Measurements from ENCODE around the gene DLX6.

Gene DLX6

DNA sequence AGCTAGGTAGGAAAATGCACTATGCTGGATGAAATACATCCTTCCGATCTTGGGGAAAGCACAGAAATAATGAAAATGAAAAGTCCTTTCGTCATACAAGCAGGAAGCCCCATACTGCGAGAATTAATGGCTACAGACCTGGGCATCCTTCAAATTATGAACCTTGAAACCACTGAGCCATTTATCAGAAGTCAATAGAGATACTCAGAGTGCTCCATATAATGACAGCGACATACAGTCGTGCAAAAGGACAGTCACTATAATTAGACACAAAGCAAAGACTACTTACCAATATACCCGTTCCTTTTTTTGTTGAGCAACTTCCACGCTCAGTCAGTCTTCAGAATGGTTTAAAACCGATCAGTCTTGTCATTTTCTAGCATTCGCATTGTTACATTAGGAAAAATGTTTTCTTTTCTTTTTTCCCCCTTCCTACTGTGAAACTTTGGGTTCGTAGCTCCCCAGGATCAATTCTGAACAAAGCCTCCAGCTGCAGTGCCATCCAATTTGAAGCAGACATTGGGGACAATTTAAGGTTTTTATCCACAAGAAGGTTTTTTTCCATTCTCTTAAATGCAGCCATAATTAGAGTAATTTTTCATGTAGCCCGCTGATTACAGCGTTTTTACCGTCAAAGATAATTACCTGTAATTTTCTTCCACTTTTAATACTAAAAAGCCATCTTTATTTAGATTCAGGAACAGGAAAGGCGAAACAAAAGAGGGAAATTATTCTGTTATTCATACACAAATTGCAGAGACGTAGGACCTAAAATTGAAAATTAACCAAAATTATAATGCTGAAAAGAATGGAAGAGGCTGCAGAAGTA lies 6.4 kb downstream of the DLX6 start:
- DNase-seq, result no peak

DNA sequence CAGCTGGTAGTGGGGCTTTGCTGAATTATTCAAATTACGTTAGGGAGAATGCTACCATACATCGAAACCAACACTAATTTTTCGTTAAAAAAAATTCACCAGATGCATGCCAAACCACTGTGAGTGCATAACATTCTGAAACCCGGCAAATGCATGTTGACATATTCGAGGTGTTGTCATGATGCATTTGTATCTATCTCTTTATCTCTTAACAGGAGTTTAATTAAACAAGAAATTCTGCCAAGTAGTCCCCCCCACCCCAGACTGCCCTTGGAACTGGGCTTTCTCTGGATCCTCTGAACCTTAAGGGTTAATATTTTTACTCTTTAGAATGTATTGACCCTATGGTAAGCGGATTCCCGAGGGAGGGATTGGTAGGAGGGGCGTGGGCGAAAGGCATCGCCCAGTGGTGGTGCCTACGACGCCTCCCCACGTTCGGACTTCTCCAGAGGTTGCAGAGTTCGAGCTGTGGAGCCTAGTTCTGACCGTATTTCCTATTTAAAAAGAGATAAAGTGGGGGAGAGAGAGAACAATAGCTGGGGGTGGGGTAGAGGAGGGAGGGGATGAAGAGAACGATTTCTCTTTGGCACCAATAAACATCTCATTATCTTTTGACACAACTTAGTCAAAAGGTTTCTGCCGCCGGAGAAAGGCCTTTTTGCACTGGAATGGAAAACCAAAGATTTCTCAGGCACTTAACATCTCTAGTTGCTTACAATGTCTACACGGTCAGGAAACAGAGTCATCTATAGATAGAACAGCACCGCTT lies 7.2 kb downstream of the DLX6 start:
- DNase-seq, result no peak

DNA sequence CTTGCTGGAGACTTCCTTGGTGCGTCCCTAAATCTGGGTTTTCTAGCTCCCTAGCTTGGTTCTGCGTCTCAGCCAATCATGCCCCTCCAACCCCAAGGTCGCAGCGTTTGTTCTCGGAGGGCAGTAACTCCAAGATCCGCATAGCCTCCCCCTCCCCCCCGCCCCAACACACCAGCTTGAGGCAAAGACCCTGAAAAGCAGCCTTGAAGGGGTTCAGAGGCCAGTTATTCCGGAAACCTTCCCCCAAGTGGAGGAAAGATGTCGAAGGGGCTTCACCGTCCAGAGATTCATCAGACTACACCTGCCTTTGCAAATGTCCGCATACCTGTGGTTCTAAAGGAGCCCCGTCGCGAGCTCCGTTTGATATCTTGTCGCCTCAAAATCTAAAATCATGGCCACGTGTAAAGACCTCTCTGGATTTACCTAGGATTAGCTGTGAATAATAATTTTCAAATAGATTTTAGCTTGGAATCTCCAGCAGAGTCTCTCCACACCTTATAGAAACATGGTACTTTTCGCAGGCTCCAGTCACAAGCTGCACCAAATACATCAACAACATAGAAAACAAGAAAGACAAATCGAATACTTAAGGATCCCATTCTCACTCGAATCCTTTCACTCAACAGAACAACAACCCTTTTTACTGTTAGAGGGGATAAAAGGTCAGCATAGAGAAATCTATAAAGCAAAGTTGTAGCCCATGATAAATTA lies 7.9 kb downstream of the DLX6 start:
- DNase-seq, result no peak

- DNase-seq, result no peak
Measured at GRCh38 chr7:97013845-97014134, 8.4 kb downstream of the DLX6 start.

DNA sequence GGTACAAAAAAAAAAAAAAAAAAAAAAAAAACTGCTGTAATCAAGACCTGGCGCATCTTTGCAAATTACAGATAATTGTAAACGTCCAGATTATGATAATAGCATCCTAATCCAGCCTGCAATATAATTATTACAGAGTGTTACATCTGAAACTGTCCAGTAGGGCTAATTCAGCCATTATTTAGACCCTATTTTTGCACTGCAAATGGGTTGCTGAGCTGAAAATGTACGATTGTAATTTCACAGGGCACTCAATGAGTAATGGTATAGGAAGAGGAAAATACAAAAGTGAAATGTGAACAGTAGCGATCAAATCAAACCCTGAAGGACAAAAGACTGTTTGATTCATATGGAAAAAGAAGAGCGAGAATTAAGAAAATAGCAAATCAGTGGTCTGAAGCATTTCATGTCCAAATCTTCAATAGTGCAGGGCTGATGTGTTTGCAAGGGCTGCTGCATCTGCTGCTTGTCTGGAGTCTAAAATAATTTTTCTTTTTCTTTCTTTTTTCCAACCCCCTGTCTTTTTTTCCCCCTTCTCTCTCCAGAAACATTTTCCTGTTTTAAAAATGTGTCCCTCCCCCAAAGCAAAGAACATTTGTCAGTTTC lies 8.9 kb downstream of the DLX6 start:
- no peak for DNase-seq

DNA sequence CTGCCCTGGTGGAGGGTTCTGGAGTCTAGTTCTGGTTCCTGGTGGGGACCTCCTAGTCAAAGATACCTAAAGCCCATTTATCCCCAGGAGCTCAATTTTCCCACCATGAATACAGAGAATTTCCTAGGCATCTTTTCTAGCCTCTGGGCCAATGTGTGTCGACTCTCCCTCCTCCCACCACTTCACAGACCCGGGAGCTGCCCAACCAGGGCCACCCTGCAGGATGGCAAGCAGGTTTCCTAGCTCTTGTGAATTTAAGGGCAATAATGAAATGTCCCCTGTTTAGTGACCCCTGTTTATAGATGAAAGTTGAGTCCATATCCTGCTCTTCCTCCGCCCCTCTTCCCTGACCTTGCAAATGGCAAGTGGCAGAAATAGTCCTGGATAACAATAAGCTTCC lies 9.9 kb downstream of the DLX6 start:
- DNase-seq, result no peak

GRCh38 chr7:97015756-97016380 lies 10.5 kb downstream of the DLX6 start:
- no peak for DNase-seq

- peak; percentile 75 for DNase-seq
Measured at GRCh38 chr7:97016381-97017191, 11.2 kb downstream of the DLX6 start.

GRCh38 chr7:97017192-97018125 lies 12.1 kb downstream of the DLX6 start:
- no peak for DNase-seq

- DNase-seq, result no peak
Measured at GRCh38 chr7:97018126-97018601, 12.8 kb downstream of the DLX6 start.

- DNase-seq, result no peak
Measured at GRCh38 chr7:97018791-97019531, 13.6 kb downstream of the DLX6 start.

DNA sequence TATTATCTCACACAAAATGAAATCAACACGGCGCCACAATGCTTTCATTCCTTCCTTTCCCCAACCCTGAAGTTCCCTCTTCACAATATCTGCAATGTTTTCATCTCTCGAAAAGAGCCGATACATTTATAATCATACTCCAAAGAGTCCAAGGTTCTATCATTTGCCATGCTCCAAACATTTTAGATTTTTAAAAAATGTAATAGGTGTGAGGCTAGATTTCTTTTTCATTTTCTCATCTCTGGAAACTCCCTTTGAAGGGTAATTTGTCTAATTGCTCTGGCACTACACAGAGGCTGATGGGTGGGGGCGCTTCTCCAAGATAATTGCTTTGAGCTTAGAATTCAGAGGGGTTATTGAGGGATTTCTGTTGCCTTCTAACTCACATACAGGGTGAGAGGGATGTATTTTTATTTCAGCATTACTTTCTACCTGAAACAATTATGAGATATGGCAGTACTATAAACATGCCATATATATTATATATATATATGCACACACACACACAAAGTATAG lies 14.4 kb downstream of the DLX6 start:
- DNase-seq, result no peak

DNA sequence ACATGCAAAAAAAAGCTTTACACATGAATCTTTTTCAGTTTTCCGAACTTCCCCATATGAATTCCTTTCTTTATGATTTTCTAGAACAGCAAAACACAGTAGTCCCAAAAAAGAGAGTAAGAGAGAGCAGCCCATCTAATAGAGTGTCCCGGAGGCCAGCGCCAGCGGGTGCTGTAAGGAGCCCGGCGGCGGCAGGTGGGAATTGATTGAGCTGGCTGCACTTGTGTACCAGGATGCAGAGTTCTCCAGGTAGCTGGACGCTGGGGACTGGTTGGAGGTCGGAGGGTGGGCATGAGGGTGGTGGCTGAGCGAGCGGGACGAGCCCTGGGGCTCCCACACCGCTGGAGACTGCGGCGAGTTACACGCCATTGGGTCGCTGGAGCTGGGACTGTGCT lies 15.2 kb downstream of the DLX6 start:
- no peak for DNase-seq

DNA sequence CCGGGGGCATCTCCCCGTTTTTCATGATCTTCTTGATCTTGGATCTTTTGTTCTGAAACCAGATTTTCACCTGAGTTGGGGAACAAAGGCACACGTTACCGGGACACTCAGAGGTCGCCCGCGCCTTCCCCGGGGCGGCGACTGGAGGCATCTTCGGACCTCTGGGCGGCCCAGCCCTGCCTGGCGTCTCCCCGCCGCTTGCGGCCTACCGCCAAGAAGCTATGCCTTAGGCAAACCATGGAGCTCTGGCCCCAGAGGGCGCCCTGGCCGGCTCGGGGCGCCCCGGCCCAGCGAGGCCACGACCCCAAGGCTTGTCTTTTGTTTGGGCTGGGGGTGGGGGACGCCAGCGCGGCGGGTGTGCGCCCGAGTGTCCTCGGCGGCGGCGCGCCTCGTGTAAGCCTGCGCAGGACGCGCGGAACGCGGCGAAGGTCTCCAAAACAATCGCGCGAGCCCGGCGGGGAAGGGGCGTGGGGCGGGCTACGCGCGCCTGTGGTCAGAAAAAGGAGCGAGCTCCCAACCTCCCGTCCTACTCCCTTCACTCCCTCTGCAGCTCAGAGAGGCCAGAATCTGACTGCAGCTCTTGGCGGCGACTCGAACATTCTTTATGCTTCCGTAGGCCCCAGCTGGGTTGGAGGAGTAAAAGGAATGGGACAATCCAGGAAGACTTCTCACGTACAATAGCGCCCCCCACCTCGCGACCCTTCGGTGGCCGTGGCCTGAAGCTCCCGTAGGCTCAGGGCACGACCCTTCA lies 15.8 kb downstream of the DLX6 start:
- no peak for DNase-seq

GRCh38 chr7:97021747-97022490 lies 16.6 kb downstream of the DLX6 start:
- no peak for DNase-seq

GRCh38 chr7:97022491-97023306 lies 17.3 kb downstream of the DLX6 start:
- DNase-seq, result no peak

Data from DMS79 treated with DMSO at 0.1 percent for 48 hours (cell line).